ENCODE results near the gene LRP1. TPM values are rescaled to one million over a fixed set of nuclear protein-coding genes. Genes with fewer than 3 reads are reported as not detected.

LRP1 gene
- total and polyA plus RNA-seq, 2 of the 13 experiments (the other 11 are each of a cell fraction or from before 2014, with no cell fraction given), result 14.7 to 30.8 TPM

GRCh38 chr12:57237596-57237931, 109.3 kb downstream of the LRP1 start:
- Histone ChIP-seq H4K20me1 (ENCODE audit: insufficient read depth, low read length) (peaks cover 8% of the 10 kb centered on the region; the same call in 1 of the 2 replicates), H3K9me3 (ENCODE audit: low read length) (no peaks in the 10 kb centered on the region), H3K9ac (ENCODE audit: insufficient read depth, low read depth, low read length) (peak overlapping the region; percentile 23; the same call in 1 of the 2 replicates), H3K4me1 (ENCODE audit: insufficient read depth, low read length) (peaks cover 83% of the 10 kb centered on the region), H3K27ac (ENCODE audit: extremely low read length, insufficient read depth, low read length) (no peak overlapping the region), H3K27me3 (ENCODE audit: control insufficient read depth in 1 of 2, insufficient read depth in 2 of 2, low read length in 2 of 2) (peaks cover 16 to 34% of the 10 kb centered on the region in 2 experiments), H3K36me3 (replicated peaks in 1 of 2; ENCODE audit: control insufficient read depth in 1 of 2, insufficient read depth in 2 of 2, low read length in 2 of 2) (peaks cover 12 to 20% of the 10 kb centered on the region in 2 experiments), H3K4me3 (replicated peaks in 1 of 3; ENCODE audit: insufficient read depth in 1 of 3, low read depth in 2 of 3, low read length in 3 of 3) (peak overlapping the region; percentile 66 to 83 (median 67); a peak in 5 of 6 replicates), H3K79me2 (ENCODE audit: insufficient read depth, low read length) (no peaks in the 10 kb centered on the region), H2AFZ (ENCODE audit: low read length) (no peak overlapping the region), H3K4me2 (ENCODE audit: low read depth, low read length) (peak overlapping the region; percentile 99)
- 61% methylated on average over 5 of the region's 5 CpGs for WGBS (ENCODE audit: low lambda C conversion rate)
- intact Hi-C loops (cut with micrococcal nuclease; ENCODE audit: unreplicated experiment), result no loop called here
- POLR2A ChIA-PET, result interaction anchor here (0.9 to 8.9 kb wide), 5 partner anchors 7 to 218 kb away, joined by 3 to 116 read pairs (median 3); partner anchors contain the start of genes INHBE and SHMT2
- no peak for FAIRE-seq
- DNase-seq (ENCODE audit: low spot score), result no peak
- in situ Hi-C loops (cut with HindIII; ENCODE audit: extremely low pct_ligation_motif_present, low pct_unique_long_range_greater_than_20kb), result no loop called here
- CTCF ChIA-PET (ENCODE audit: low intra/inter-chr PET ratio, low total read pairs), result interaction anchor here (4.9 to 11.7 kb wide), 2 partner anchors 11 to 24 kb away, joined by 87 to 308 read pairs; partner anchors contain the start of genes NXPH4 and SHMT2
- no peak for ATAC-seq
- no TSS peak for BruUV-seq (replicated peaks)
- TF ChIP-seq, protein P1, sequence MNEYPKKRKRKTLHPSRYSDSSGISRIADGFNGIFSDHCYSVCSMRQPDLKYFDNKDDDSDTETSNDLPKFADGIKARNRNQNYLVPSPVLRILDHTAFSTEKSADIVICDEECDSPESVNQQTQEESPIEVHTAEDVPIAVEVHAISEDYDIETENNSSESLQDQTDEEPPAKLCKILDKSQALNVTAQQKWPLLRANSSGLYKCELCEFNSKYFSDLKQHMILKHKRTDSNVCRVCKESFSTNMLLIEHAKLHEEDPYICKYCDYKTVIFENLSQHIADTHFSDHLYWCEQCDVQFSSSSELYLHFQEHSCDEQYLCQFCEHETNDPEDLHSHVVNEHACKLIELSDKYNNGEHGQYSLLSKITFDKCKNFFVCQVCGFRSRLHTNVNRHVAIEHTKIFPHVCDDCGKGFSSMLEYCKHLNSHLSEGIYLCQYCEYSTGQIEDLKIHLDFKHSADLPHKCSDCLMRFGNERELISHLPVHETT (CRISPR knock-in tag; conservative IDR thresholded peaks at IDR 0.05), result no peak
- TF ChIP-seq NCOA1 (CRISPR knock-in tag; IDR thresholded peaks at IDR 0.05), result no peak
- TF ChIP-seq, protein P2, sequence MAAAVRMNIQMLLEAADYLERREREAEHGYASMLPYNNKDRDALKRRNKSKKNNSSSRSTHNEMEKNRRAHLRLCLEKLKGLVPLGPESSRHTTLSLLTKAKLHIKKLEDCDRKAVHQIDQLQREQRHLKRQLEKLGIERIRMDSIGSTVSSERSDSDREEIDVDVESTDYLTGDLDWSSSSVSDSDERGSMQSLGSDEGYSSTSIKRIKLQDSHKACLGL (CRISPR knock-in tag; IDR thresholded peaks at IDR 0.05), result no peak
- no peak for TF ChIP-seq GTF2F1 (IDR thresholded peaks at IDR 0.05; ENCODE audit: low read length)
- no peak for TF ChIP-seq IRF1 (CRISPR knock-in tag; IDR thresholded peaks at IDR 0.05; ENCODE audit: low read depth)
- TF ChIP-seq NFE2L2 (IDR thresholded peaks at IDR 0.05; ENCODE audit: low read length), result no peak
- TF ChIP-seq STAG1 (CRISPR knock-in tag; IDR thresholded peaks at IDR 0.05), result no peak
- no peak for TF ChIP-seq ZNF333 (CRISPR knock-in tag; IDR thresholded peaks at IDR 0.05; ENCODE audit: borderline replicate concordance)
- TF ChIP-seq, protein P3, sequence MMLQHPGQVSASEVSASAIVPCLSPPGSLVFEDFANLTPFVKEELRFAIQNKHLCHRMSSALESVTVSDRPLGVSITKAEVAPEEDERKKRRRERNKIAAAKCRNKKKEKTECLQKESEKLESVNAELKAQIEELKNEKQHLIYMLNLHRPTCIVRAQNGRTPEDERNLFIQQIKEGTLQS (CRISPR knock-in tag; IDR thresholded peaks at IDR 0.05), result no peak
- TF ChIP-seq DMTF1 (CRISPR knock-in tag; IDR thresholded peaks at IDR 0.05), result no peak
- TF ChIP-seq ZNF225 (CRISPR knock-in tag; IDR thresholded peaks at IDR 0.05), result no peak
- no peak for TF ChIP-seq MAZ (IDR thresholded peaks at IDR 0.05; ENCODE audit: borderline replicate concordance, low read depth, low read length)
- TF ChIP-seq MAZ (CRISPR knock-in tag; IDR thresholded peaks at IDR 0.05; ENCODE audit: low read depth), result no peak
- no peak for TF ChIP-seq ZBTB7A (CRISPR knock-in tag; IDR thresholded peaks at IDR 0.05)
- TF ChIP-seq, protein P4, sequence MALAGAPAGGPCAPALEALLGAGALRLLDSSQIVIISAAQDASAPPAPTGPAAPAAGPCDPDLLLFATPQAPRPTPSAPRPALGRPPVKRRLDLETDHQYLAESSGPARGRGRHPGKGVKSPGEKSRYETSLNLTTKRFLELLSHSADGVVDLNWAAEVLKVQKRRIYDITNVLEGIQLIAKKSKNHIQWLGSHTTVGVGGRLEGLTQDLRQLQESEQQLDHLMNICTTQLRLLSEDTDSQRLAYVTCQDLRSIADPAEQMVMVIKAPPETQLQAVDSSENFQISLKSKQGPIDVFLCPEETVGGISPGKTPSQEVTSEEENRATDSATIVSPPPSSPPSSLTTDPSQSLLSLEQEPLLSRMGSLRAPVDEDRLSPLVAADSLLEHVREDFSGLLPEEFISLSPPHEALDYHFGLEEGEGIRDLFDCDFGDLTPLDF (CRISPR knock-in tag; IDR thresholded peaks at IDR 0.05), result no peak
- TF ChIP-seq SRSF9 (IDR thresholded peaks at IDR 0.05; ENCODE audit: borderline replicate concordance, insufficient read depth, low read depth, low read length, poor library complexity, severe bottlenecking), result no peak
- TF ChIP-seq ZNF619 (CRISPR knock-in tag; IDR thresholded peaks at IDR 0.05), result no peak

Measured in HepG2 (cell line).